Measurements from ENCODE around the gene RNF166. TPM values are rescaled to one million over a fixed set of nuclear protein-coding genes. Genes with fewer than 3 reads are reported as not detected.

RNF166 gene
- total and polyA plus RNA-seq, 2 of the 13 experiments (the other 11 are each of a cell fraction or from before 2014, with no cell fraction given), result 21.4 to 23.0 TPM

GRCh38 chr16:88677721-88678120 lies 28.5 kb downstream of the RNF166 start:
- TF ChIP-seq ZNF512B (CRISPR knock-in tag; IDR thresholded peaks at IDR 0.05; ENCODE audit: borderline replicate concordance) (0 out of 2 replicates have a peak, but pooled peaks have one; percentile 38), ZNF18 (CRISPR knock-in tag; IDR thresholded peaks at IDR 0.05; ENCODE audit: insufficient replicate concordance) (peak; percentile 38), NONO (IDR thresholded peaks at IDR 0.05) (no peak), NONO (CRISPR knock-in tag; conservative IDR thresholded peaks at IDR 0.05) (peak; percentile 43), ZNF557 (CRISPR knock-in tag; IDR thresholded peaks at IDR 0.05) (no peak), FLYWCH1 (CRISPR knock-in tag; IDR thresholded peaks at IDR 0.05) (0 out of 2 replicates have a peak, but pooled peaks have one; percentile 31), PHF8 (CRISPR knock-in tag; IDR thresholded peaks at IDR 0.05) (0 out of 2 replicates have a peak, but pooled peaks have one; percentile 20), MNT (IDR thresholded peaks at IDR 0.05) (peak; percentile 70), ZC3H13 (CRISPR knock-in tag; IDR thresholded peaks at IDR 0.05) (peak; percentile 79), RBM22 (optimal IDR thresholded peaks at IDR 0.05; ENCODE audit: low read length) (peak; percentile 50), ZNF605 (CRISPR knock-in tag; IDR thresholded peaks at IDR 0.05) (0 out of 2 replicates have a peak, but pooled peaks have one; percentile 36), TSC22D2 (CRISPR knock-in tag; IDR thresholded peaks at IDR 0.05; ENCODE audit: borderline replicate concordance) (no peak), ZNF556 (CRISPR knock-in tag; IDR thresholded peaks at IDR 0.05; ENCODE audit: borderline replicate concordance) (0 out of 2 replicates have a peak, but pooled peaks have one; percentile 10), TAF1 (CRISPR knock-in tag; IDR thresholded peaks at IDR 0.05) (peak; percentile 15; the same call in 1 of the 2 replicates), ZNF224 (CRISPR knock-in tag; IDR thresholded peaks at IDR 0.05) (peak; percentile 61; the same call in 1 of the 2 replicates), ZNF235 (CRISPR knock-in tag; IDR thresholded peaks at IDR 0.05; ENCODE audit: borderline replicate concordance) (no peak)
- TF ChIP-seq, protein P1, sequence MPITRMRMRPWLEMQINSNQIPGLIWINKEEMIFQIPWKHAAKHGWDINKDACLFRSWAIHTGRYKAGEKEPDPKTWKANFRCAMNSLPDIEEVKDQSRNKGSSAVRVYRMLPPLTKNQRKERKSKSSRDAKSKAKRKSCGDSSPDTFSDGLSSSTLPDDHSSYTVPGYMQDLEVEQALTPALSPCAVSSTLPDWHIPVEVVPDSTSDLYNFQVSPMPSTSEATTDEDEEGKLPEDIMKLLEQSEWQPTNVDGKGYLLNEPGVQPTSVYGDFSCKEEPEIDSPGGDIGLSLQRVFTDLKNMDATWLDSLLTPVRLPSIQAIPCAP (CRISPR knock-in tag; IDR thresholded peaks at IDR 0.05; ENCODE audit: low read depth), result 0 out of 2 replicates have a peak, but pooled peaks have one; percentile 5
- Histone ChIP-seq H3K27ac (ENCODE audit: extremely low read length, insufficient read depth, low read length) (no peak overlapping the region), H3K79me2 (ENCODE audit: insufficient read depth, low read length) (no peaks in the 10 kb centered on the region), H3K4me3 (replicated peaks in 1 of 3; ENCODE audit: insufficient read depth in 1 of 3, low read depth in 2 of 3, low read length in 3 of 3) (no peak overlapping the region), H2AFZ (ENCODE audit: low read length) (no peak overlapping the region), H3K36me3 (replicated peaks in 1 of 2; ENCODE audit: control insufficient read depth in 1 of 2, insufficient read depth in 2 of 2, low read length in 2 of 2) (no peaks in the 10 kb centered on the region; a peak in 1 of 5 replicates), H3K9ac (ENCODE audit: insufficient read depth, low read depth, low read length) (no peak overlapping the region), H3K27me3 (ENCODE audit: control insufficient read depth in 1 of 2, insufficient read depth in 2 of 2, low read length in 2 of 2) (peaks cover 7 to 23% of the 10 kb centered on the region in 2 experiments; a peak in 4 of 5 replicates), H3K4me1 (ENCODE audit: insufficient read depth, low read length) (peaks cover 36% of the 10 kb centered on the region), H3K4me2 (ENCODE audit: low read depth, low read length) (no peak overlapping the region), H4K20me1 (ENCODE audit: insufficient read depth, low read length) (peaks cover 5% of the 10 kb centered on the region; the same call in 1 of the 2 replicates), H3K9me3 (ENCODE audit: low read length) (no peaks in the 10 kb centered on the region)
- 77% methylated on average over 9 of the region's 13 CpGs for WGBS (ENCODE audit: low lambda C conversion rate)
- FAIRE-seq, result no peak
- BruUV-seq (replicated peaks), result no TSS peak
- ChIA-PET CTCF (ENCODE audit: low intra/inter-chr PET ratio, low total read pairs) (no interaction called here), POLR2A (no interaction called here)
- in situ Hi-C loops (cut with HindIII; ENCODE audit: extremely low pct_ligation_motif_present, low pct_unique_long_range_greater_than_20kb) (no loop called here), intact Hi-C loops (cut with micrococcal nuclease; ENCODE audit: unreplicated experiment) (no loop called here)
- no peak for ATAC-seq
- no peak for DNase-seq (ENCODE audit: low spot score)
